ENCODE data around the gene SLC24A3.

Gene SLC24A3

DNA sequence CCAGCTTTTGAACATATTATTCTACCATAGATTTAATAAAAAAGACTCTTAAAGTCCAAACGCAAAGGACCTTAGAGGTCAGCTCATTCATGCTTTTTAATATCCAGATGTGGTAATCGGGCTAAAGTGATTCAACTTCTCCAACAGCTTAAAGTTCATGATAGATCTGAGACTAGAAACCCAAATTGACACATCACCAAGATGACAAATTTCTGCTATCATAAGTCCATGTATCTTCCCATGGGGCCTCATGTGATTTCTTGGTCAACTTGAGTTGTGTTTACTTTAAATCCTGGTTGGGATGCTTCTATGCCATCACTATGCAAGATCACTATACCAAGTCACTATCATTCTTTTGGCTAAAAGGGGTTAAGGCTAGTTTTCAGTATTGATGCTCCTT lies 56.0 kb downstream of the SLC24A3 start:
- Histone ChIP-seq H3K9me3 (ENCODE audit: low read length) (no peaks in the 10 kb centered on the region), H2AFZ (ENCODE audit: low read depth, low read length) (no peak overlapping the region), H3K4me1 (ENCODE audit: insufficient read depth, low read length) (no peaks in the 10 kb centered on the region), H3K36me3 (ENCODE audit: insufficient read depth, low read length) (no peaks in the 10 kb centered on the region), H3K4me3 (ENCODE audit: low read length) (no peak overlapping the region), H3K27me3 (ENCODE audit: insufficient read depth, low read length) (no peaks in the 10 kb centered on the region)

DNA sequence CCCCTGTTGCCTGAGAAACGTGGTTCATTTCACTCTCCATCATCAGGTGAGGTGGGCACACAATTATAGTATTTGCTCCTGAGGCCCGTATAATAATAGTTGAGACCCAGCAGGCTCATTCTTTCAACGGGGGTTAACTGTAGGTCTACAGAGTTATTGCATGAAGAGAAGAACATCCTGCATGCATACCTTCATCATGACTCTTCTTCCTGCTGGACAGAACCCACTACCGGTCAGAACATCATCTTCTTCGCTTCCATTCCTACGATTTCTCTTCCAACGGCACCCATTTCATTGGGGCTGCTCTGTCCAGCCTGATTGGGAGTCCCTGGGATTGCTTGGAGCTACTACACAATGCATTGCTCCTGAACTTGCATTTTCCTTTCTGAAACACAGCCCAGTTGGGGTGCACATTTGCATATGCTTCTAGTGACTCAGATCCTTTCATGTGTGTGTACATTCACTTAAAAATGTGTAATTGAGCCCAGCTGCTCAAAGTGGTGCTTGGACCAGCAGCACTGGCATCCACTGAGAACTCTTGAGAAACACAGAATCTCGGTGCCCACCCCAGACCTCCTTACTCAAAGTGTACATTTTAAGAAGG lies 57.4 kb downstream of the SLC24A3 start:
- H3K9me3 ChIP-seq (ENCODE audit: low read length): no peaks in the 10 kb centered on the region
- no peaks in the 10 kb centered on the region for H3K36me3 ChIP-seq (ENCODE audit: insufficient read depth, low read length)
- H3K27me3 ChIP-seq (ENCODE audit: insufficient read depth, low read length): no peaks in the 10 kb centered on the region
- H3K4me1 ChIP-seq (ENCODE audit: insufficient read depth, low read length): no peaks in the 10 kb centered on the region
- no peak overlapping the region for H3K4me3 ChIP-seq (ENCODE audit: low read length)
- no peak overlapping the region for H2AFZ ChIP-seq (ENCODE audit: low read depth, low read length)

DNA sequence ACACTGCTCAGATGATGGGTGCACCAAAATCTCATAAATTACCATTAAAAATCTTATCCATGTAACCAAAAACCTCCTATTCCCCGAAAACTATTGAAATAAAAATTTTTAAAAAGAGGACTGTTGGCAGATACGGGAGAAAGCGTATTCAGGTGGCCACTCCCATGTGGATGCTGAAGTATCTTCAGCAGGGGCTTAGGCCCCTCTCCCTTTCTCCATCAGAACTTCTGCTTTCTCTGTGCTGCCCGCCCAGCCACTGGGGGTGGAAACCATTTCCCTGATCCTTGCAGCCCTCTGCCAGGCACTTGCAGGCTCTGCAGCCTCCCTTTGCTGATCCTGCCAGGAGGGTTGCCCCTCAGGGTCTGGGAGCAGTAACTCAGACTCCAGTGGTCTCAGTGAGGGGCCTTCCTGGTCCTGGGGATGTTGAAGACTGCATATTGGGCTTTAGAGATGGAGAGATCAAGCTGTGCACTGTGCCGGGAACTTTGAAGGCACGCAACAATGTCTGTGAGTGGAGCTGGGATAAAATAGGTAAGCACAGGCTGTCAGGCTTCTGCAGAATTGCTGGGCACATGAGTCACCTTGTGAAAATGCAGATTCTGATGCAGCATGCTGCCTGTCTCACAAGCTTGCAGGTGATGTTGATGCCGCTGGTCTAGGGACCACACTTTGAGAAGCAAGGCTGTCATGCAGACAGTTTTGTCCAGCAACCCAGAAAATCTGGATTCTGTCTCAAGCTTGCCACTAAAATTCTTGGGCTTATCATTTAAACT lies 59.6 kb downstream of the SLC24A3 start:
- H3K27me3 ChIP-seq (ENCODE audit: insufficient read depth, low read length): no peaks in the 10 kb centered on the region
- no peaks in the 10 kb centered on the region for H3K36me3 ChIP-seq (ENCODE audit: insufficient read depth, low read length)
- H3K9me3 ChIP-seq (ENCODE audit: low read length): no peaks in the 10 kb centered on the region
- no peaks in the 10 kb centered on the region for H3K4me1 ChIP-seq (ENCODE audit: insufficient read depth, low read length)
- H2AFZ ChIP-seq (ENCODE audit: low read depth, low read length): no peak overlapping the region
- no peak overlapping the region for H3K4me3 ChIP-seq (ENCODE audit: low read length)

- Histone ChIP-seq H3K27me3 (ENCODE audit: insufficient read depth, low read length) (no peaks in the 10 kb centered on the region), H3K4me1 (ENCODE audit: insufficient read depth, low read length) (no peaks in the 10 kb centered on the region), H2AFZ (ENCODE audit: low read depth, low read length) (no peak overlapping the region), H3K36me3 (ENCODE audit: insufficient read depth, low read length) (no peaks in the 10 kb centered on the region), H3K9me3 (ENCODE audit: low read length) (no peaks in the 10 kb centered on the region), H3K4me3 (ENCODE audit: low read length) (no peak overlapping the region)
Observed at GRCh38 chr20:19272976-19273654, 60.7 kb downstream of the SLC24A3 start.

- Histone ChIP-seq H3K4me3 (ENCODE audit: low read length) (no peak overlapping the region), H3K36me3 (ENCODE audit: insufficient read depth, low read length) (no peaks in the 10 kb centered on the region), H3K9me3 (ENCODE audit: low read length) (no peaks in the 10 kb centered on the region), H3K4me1 (ENCODE audit: insufficient read depth, low read length) (no peaks in the 10 kb centered on the region), H2AFZ (ENCODE audit: low read depth, low read length) (no peak overlapping the region), H3K27me3 (ENCODE audit: insufficient read depth, low read length) (no peaks in the 10 kb centered on the region)
Observed at GRCh38 chr20:19274001-19274400, 61.6 kb downstream of the SLC24A3 start.

GRCh38 chr20:19274412-19275015 lies 62.1 kb downstream of the SLC24A3 start:
- H3K27me3 ChIP-seq (ENCODE audit: insufficient read depth, low read length): no peaks in the 10 kb centered on the region
- no peak overlapping the region for H3K4me3 ChIP-seq (ENCODE audit: low read length)
- H3K36me3 ChIP-seq (ENCODE audit: insufficient read depth, low read length): no peaks in the 10 kb centered on the region
- no peak overlapping the region for H2AFZ ChIP-seq (ENCODE audit: low read depth, low read length)
- H3K4me1 ChIP-seq (ENCODE audit: insufficient read depth, low read length): no peaks in the 10 kb centered on the region
- no peaks in the 10 kb centered on the region for H3K9me3 ChIP-seq (ENCODE audit: low read length)

DNA sequence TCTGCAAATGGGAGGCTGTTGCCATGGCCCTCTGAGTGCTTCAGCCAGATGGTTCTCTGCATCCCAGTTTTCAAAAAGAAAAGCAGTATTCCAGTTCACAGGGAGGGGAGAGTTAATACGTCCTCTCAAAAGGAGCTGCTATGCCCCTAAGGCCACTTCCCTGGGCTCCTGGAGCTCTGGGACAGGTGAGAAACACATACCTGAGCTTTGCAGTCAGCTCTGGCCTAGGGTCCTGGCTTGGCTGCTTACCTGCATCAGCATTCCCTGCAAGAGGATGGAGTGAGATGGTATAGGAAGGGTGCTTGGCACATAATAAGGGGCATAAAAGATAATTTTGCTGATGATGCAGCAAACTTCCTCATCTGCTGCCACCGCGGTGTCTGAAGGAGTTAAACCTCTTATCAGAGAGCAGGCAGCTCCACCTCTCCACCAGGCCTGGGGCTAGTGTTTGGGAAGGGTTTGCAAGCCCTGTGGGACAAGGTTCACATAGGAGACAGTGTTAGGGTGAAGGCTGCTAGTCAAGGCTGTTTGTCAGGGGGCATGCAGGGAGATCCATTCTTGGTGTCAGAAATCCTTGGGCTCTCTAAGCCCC lies 62.7 kb downstream of the SLC24A3 start:
- H3K4me1 ChIP-seq (ENCODE audit: insufficient read depth, low read length): no peaks in the 10 kb centered on the region
- no peaks in the 10 kb centered on the region for H3K36me3 ChIP-seq (ENCODE audit: insufficient read depth, low read length)
- no peaks in the 10 kb centered on the region for H3K9me3 ChIP-seq (ENCODE audit: low read length)
- H3K4me3 ChIP-seq (ENCODE audit: low read length): no peak overlapping the region
- no peaks in the 10 kb centered on the region for H3K27me3 ChIP-seq (ENCODE audit: insufficient read depth, low read length)
- no peak overlapping the region for H2AFZ ChIP-seq (ENCODE audit: low read depth, low read length)

GRCh38 chr20:19275630-19276071 lies 63.2 kb downstream of the SLC24A3 start:
- no peaks in the 10 kb centered on the region for H3K4me1 ChIP-seq (ENCODE audit: insufficient read depth, low read length)
- no peaks in the 10 kb centered on the region for H3K27me3 ChIP-seq (ENCODE audit: insufficient read depth, low read length)
- no peaks in the 10 kb centered on the region for H3K9me3 ChIP-seq (ENCODE audit: low read length)
- no peak overlapping the region for H3K4me3 ChIP-seq (ENCODE audit: low read length)
- H2AFZ ChIP-seq (ENCODE audit: low read depth, low read length): no peak overlapping the region
- no peaks in the 10 kb centered on the region for H3K36me3 ChIP-seq (ENCODE audit: insufficient read depth, low read length)

DNA sequence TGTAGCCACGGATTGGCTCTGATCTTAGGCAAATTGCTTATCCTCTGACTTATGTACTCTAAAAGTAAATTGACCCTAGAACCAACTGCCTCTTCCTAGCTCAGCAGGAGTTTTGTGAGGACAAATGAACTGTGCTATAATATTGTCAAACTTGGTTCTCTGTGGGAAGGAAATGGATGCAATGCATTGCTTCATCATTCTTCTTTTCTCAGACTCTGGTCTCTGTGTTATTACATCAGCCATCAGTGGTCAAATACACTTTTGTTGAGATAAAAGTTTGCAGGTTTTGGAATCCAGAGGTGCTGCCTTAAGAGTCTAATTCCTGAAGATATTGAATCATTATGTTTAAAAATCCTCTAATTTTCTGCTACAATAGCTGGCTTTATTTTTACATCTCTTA lies 64.9 kb downstream of the SLC24A3 start:
- no peaks in the 10 kb centered on the region for H3K36me3 ChIP-seq (ENCODE audit: insufficient read depth, low read length)

DNA sequence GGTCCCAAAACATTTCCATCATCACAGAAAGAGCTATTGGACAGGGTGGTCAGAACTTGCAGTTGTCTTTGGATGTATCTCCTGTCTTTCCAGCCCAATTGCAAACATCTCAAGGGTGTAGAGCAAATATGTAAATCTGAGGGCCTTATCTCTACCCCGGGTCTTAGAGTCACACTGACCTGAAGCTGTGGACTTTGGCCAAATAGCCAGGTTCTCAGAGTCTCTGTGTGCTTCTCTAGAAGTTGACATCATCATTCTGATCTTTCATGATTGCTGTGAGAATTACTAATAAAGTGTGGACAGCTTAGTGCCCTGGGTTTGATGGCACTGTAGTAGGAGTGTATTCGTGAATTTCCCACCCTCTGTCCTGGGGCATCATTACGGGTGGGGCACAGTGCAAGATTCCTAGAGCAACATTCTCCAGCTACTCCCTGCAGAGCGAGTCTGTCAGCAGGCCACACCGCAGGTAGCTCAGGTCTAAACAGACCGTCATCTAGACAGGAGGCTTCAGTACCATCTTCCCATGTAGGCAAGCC lies 71.1 kb downstream of the SLC24A3 start:
- no peaks in the 10 kb centered on the region for H3K9me3 ChIP-seq (ENCODE audit: low read length)

More for the DNA sequence above, 64.9 kb downstream of the SLC24A3 start:
- no peak overlapping the region for H3K4me3 ChIP-seq (ENCODE audit: low read length)
- H3K27me3 ChIP-seq (ENCODE audit: insufficient read depth, low read length): no peaks in the 10 kb centered on the region
- no peaks in the 10 kb centered on the region for H3K9me3 ChIP-seq (ENCODE audit: low read length)
- H2AFZ ChIP-seq (ENCODE audit: low read depth, low read length): no peak overlapping the region
- no peaks in the 10 kb centered on the region for H3K4me1 ChIP-seq (ENCODE audit: insufficient read depth, low read length)

DNA sequence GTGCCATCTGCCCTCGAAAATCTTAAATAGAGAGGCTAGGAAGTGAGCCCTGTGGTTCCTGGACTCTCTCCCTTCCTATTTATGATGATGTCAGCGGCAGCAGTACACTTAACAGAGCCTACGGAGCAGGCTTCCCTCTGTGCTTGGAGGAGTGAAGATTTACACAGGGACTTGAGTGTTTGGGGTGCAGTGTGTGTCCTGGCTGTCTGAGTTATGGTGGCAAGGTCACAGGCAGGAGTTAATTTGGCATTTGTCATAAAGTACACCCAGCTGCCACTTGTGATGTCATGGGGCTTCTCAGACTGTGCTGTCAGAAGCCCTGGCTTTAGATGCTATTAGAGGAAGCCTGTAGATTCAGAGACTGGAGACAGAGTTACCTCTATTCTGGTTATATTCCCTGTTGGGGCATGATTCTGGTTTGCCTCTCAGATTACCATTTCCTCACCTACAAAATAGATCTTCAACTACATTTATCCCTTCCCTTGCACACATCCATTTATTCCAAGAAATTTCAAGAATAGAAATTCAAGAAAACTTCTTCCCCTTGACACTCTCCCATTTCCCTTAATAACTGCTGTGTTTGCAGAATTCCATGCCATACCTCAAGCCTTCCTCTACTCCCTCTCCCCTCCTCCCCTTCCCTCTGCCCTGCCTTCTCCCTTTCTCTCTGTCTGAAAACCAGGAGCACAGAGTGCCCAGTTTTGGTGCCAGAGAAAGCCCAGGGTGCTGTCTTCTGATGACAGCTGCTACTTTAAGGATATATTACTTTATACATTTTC lies 72.1 kb downstream of the SLC24A3 start:
- H3K36me3 ChIP-seq (ENCODE audit: insufficient read depth, low read length): no peaks in the 10 kb centered on the region
- H3K4me1 ChIP-seq (ENCODE audit: insufficient read depth, low read length): no peaks in the 10 kb centered on the region
- no peak overlapping the region for H2AFZ ChIP-seq (ENCODE audit: low read depth, low read length)
- H3K4me3 ChIP-seq (ENCODE audit: low read length): no peak overlapping the region
- no peaks in the 10 kb centered on the region for H3K9me3 ChIP-seq (ENCODE audit: low read length)
- H3K27me3 ChIP-seq (ENCODE audit: insufficient read depth, low read length): no peaks in the 10 kb centered on the region

More for the DNA sequence above, 71.1 kb downstream of the SLC24A3 start:
- H3K27me3 ChIP-seq (ENCODE audit: insufficient read depth, low read length): no peaks in the 10 kb centered on the region
- no peaks in the 10 kb centered on the region for H3K36me3 ChIP-seq (ENCODE audit: insufficient read depth, low read length)
- H3K4me3 ChIP-seq (ENCODE audit: low read length): no peak overlapping the region
- no peaks in the 10 kb centered on the region for H3K4me1 ChIP-seq (ENCODE audit: insufficient read depth, low read length)
- H2AFZ ChIP-seq (ENCODE audit: low read depth, low read length): no peak overlapping the region

GRCh38 chr20:19285436-19285835 lies 73.0 kb downstream of the SLC24A3 start:
- Histone ChIP-seq H3K4me3 (ENCODE audit: low read length) (no peak overlapping the region), H3K4me1 (ENCODE audit: insufficient read depth, low read length) (no peaks in the 10 kb centered on the region), H3K36me3 (ENCODE audit: insufficient read depth, low read length) (no peaks in the 10 kb centered on the region), H2AFZ (ENCODE audit: low read depth, low read length) (no peak overlapping the region), H3K27me3 (ENCODE audit: insufficient read depth, low read length) (no peaks in the 10 kb centered on the region), H3K9me3 (ENCODE audit: low read length) (no peaks in the 10 kb centered on the region)
